Middle frontal gyrus (tissue), 1 donor: ENCODE data around the gene TACC2.
"Not testable (repeated sequence)": the region's sequence is repeated elsewhere in the genome, so short reads cannot be mapped to it uniquely, and the experiment has no call there.

Experiments
- DNase-seq: peaks from one replicate; pipeline ENCODE4 v3.0.0-alpha.2; 2015; ENCODE audit warnings: low spot score; ENCODE audit errors: extremely low spot score

The TACC2 gene

GRCh38 chr10:122089311-122090017 lies 100.5 kb downstream of the TACC2 start:
- DNase-seq: no peak

GRCh38 chr10:122091722-122092121 lies 102.8 kb downstream of the TACC2 start:
- DNase-seq: no peak

- DNase-seq: no peak
Observed at GRCh38 chr10:122093076-122093475, 104.1 kb downstream of the TACC2 start.

GRCh38 chr10:122096181-122096580 lies 107.2 kb downstream of the TACC2 start:
- not testable (repeated sequence) for DNase-seq

GRCh38 chr10:122096705-122097104 lies 107.7 kb downstream of the TACC2 start:
- no peak for DNase-seq

GRCh38 chr10:122097935-122098334 lies 109.0 kb downstream of the TACC2 start:
- no peak for DNase-seq

- no peak for DNase-seq
Observed at GRCh38 chr10:122098924-122099323, 110.0 kb downstream of the TACC2 start.

- DNase-seq: no peak
Observed at GRCh38 chr10:122099562-122099961, 110.6 kb downstream of the TACC2 start.

- no peak for DNase-seq
Observed at GRCh38 chr10:122102146-122102868, 113.3 kb downstream of the TACC2 start.

- DNase-seq: no peak
Observed at GRCh38 chr10:122102869-122103525, 114.0 kb downstream of the TACC2 start.

GRCh38 chr10:122103592-122103991 lies 114.6 kb downstream of the TACC2 start:
- DNase-seq: no peak

- DNase-seq: not testable (repeated sequence)
Observed at GRCh38 chr10:122108786-122109185, 119.8 kb downstream of the TACC2 start.

- DNase-seq: no peak
Observed at GRCh38 chr10:122112021-122112616, 123.2 kb downstream of the TACC2 start.

- DNase-seq: no peak
Observed at GRCh38 chr10:122112625-122113160, 123.7 kb downstream of the TACC2 start.

- DNase-seq: no peak
Observed at GRCh38 chr10:122113161-122113944, 124.4 kb downstream of the TACC2 start.

GRCh38 chr10:122113945-122114747 lies 125.2 kb downstream of the TACC2 start:
- no peak for DNase-seq

GRCh38 chr10:122115874-122116273 lies 126.9 kb downstream of the TACC2 start:
- DNase-seq: no peak

GRCh38 chr10:122116331-122116730 lies 127.4 kb downstream of the TACC2 start:
- DNase-seq: no peak

- no peak for DNase-seq
Observed at GRCh38 chr10:122117475-122117874, 128.5 kb downstream of the TACC2 start.
